Stimulated activated CD4-positive, alpha-beta T cell treated with anti-CD3 and anti-CD28 coated beads, Interleukin-4, amount 100 ng/mL, for 24 hours (primary cell): ENCODE data around the gene RIPPLY3.
A peak's percentile ranks its signal among the peaks of the same experiment; 100 is the strongest.
"Not testable (repeated sequence)": the region's sequence is repeated elsewhere in the genome, so short reads cannot be mapped to it uniquely, and the experiment has no call there.

Experiments used
- DNase-seq: peaks from one replicate; pipeline ENCODE4 v3.0.0-alpha.2; 2020

Gene RIPPLY3

GRCh38 chr21:37026499-37026898, 20.0 kb downstream of the RIPPLY3 start:
- DNase-seq, result no peak

- DNase-seq, result no peak
These were observed 22.1 kb downstream of the RIPPLY3 start for GRCh38 chr21:37028570-37028969.

- no peak for DNase-seq
These were observed 24.4 kb downstream of the RIPPLY3 start for GRCh38 chr21:37030864-37031263.

DNA sequence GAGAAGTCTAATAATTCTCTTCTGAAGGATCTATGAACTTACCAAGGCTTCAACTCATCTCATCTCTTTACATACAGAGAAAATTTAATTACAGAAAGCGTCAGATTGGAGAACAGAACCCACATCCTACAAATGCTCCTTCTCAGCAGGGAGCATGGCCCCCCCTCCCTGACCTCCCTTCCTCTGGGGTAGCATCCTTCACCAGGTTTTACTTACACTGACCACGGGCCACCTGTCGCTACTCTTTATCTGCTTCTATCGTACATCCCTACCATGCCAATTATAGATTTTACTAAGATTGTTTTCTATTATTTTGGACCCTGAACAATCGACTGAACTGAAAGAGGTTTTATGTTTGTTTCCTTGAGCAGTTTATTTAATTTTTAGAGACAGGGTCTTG, 25.8 kb downstream of the RIPPLY3 start:
- DNase-seq, result no peak

GRCh38 chr21:37032877-37033471, 26.5 kb downstream of the RIPPLY3 start:
- no peak for DNase-seq

GRCh38 chr21:37034394-37034793, 27.9 kb downstream of the RIPPLY3 start:
- not testable (repeated sequence) for DNase-seq

- DNase-seq, result no peak
These were observed 29.7 kb downstream of the RIPPLY3 start for GRCh38 chr21:37036177-37036576.

GRCh38 chr21:37039411-37040075, 33.0 kb downstream of the RIPPLY3 start:
- no peak for DNase-seq

- no peak for DNase-seq
These were observed 33.7 kb downstream of the RIPPLY3 start for GRCh38 chr21:37040212-37040611.

GRCh38 chr21:37041706-37042271, 35.3 kb downstream of the RIPPLY3 start:
- DNase-seq, result no peak

DNA sequence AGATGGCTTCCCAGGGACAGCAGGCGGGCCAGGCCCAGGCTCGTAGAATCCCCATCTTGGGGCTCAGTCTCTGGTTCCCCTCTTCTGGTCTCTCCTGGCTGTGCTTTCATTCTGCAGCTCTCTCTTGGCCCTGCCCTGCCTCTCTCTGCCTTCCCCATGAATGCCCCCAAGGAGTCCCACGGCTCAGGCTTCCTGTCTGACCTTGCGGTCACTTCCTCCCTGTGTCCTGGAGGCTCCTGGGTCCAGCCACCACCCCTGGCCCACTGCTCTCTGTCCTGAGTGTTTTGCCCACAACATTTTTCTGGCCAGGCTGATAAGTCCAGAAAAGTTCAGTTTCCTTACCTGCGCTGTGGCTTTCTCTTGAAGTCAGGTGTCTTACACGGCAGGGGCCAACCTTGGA, 37.3 kb downstream of the RIPPLY3 start:
- no peak for DNase-seq

DNA sequence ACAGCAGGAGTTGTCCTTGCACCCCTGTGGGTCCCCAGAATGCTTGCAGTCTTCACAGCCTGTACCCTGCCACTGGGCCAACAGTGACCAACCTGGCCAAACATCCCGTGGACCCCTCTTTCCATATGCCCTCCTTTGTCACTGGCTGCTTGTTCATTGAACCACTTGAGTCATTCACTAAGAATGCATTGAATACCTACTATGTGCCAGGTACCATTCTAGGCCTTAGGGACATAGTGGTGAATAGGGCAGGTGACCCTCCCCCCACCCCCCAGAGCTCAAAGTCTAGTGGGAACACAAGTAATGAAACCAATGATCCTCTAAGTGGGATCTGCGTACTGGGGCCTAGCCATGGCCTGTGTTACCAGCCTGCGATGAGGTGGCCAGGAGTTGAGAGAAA, 38.1 kb downstream of the RIPPLY3 start:
- DNase-seq, result no peak

DNA sequence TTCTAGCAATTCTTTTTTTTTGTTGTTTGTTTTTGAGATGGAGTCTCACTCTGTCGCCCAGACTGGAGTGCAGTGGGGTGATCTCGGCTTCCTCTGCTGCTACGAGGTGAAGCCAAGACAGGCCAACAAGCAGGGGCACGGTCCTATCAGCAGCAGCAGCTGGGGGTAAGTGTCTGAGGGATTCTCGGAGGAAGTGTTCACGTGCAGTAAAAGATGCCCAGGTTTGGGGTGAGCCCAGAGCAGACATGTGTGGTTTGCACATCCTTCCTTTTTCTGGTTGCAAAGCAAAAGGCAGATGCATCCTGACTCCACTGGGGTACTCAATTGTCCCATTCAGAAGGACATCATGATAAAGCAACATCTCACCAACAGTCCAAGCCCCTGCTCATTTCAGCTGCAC, 38.6 kb downstream of the RIPPLY3 start:
- DNase-seq, result no peak

DNA sequence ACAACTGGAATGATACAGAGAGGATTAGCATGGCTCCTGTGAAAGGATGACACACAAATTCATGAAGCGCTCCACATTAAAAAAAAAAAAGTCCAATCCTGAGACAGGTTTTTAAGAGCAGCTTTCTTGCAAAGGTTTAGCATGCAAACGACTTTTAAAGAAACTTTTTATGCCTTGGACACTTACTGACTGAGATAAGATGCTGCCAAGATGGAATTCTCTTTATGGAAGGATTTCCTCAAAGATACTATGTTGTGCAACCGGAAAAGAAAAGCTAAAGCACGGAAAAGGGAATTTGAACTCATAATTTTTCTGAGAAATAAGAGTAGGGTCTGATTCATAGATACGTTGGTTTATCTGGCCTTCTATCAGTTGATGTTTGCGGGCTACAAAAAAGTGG, 39.1 kb downstream of the RIPPLY3 start:
- no peak for DNase-seq

GRCh38 chr21:37047079-37047478, 40.6 kb downstream of the RIPPLY3 start:
- DNase-seq, result no peak

DNA sequence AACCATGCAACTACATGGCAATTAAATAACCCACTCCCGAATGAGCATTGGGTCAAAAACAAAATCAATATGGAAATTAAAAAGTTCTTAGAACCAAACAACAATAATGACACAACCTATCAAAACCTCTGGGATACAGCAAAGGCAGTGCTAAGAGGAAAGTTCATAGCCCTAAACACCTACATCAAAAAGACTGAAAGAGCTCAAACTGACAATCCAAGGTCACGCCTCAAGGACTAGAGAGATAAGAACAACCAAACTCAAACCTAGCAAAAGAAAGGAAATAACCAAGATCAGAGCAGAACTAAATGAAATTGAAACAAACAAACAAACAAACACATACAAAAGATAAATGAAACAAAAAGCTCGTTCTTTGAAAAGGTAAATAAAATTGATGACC, 43.2 kb downstream of the RIPPLY3 start:
- DNase-seq, result not testable (repeated sequence)

DNA sequence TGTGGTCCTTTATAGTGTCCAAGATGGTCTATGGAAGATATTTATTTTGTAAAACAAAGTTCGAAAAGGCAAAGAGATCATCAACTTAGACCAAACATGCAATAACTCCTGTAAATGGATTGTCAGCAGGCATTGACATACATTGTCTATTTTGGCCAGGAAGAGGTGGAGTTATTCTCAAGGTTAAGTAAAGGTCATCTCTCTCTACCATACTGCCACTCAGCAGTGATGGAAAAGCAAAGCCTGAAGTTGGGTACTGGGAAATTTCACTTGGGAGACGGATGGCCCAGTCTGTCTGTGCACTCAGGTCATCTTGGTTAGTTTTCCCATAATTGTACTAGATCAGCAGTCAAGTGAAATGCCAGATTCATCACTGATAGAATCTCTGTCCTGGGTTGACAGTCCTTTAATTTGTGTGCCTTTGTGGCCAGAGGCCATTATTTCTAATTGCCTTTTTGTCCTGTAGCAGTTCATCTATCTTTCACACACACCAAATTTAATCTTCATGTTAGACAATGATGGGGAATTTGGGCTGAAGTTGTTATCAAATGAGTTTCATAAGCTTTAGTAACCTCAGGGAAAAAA, 48.9 kb downstream of the RIPPLY3 start:
- DNase-seq, result no peak

GRCh38 chr21:37057614-37058013, 51.1 kb downstream of the RIPPLY3 start:
- no peak for DNase-seq

- no peak for DNase-seq
These were observed 51.8 kb downstream of the RIPPLY3 start for GRCh38 chr21:37058261-37058660.

DNA sequence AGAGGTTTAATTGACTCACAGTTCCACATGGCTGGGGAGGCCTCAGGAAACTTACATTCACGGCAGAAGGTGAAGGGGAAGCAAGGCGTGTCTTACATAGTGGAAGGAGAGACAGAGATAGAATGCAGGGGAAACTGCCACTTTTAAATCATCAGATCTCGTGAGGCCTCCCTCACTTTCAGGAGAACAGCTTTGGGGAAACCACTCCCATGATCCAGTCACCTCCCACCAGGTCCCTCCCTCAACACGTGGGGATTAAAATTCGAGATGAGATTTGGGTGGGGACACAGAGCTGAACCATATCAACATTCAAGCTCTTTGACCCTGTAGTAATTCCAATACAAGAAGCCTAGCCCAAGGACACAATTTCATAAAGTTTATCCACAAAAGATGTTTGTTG, 52.7 kb downstream of the RIPPLY3 start:
- DNase-seq, result no peak

- DNase-seq, result peak; percentile 5
These were observed 53.8 kb downstream of the RIPPLY3 start for GRCh38 chr21:37060296-37060695.

DNA sequence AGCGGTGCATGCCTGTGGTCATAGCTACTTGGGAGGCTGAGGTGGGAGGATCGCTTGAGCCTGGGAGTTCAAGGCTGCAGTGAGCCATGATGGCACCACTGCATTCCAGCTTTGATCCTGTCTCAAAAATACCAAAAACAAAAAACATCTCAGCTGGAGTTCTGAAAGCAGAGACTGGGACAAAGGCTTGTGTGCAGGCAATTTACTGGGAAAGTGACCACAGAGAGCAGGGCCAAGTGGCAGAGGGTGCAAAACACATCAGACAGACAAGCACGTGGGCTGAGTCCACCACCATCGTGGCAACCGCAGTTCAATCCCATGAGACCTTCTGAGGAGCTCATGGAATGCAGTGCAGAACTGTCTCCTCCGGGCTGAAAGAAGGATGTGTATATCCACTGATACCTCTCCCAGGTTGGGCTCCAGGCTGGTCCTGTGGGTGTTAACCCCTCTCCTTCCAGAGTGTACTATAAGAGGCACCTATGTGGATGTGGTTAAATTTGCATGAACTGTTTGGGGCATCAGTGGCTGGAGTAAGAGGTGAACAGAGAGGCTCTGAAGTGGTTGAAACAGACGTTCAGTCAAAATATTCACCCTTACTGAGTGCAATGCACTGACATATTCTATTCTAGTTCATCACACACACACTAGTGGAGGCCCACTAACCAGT, 55.6 kb downstream of the RIPPLY3 start:
- DNase-seq, result no peak

DNA sequence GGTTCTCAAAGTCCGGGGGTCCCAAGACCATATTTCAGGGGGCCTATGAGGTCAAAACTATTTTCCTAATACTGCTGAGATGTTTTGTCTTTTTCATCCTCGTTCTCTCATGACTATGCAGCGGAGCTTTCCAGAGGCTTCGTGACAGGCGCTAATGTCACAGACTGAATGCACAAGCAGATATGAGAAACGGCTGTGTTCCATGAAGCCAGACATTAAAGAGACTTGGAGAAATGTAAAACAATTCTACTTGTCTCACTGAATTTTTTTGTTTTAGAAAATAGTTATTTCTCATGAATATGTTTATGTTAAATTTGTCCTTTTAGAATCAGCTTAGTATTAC, 56.1 kb downstream of the RIPPLY3 start:
- no peak for DNase-seq

GRCh38 chr21:37063433-37063832, 56.9 kb downstream of the RIPPLY3 start:
- DNase-seq, result no peak
